Amniotic epithelial cell (primary cell): ENCODE measurements around the gene DGKI.
A peak's percentile ranks its signal among the peaks of the same experiment; 100 is the strongest.

ENCODE experiments used
- DNase-seq: peaks from one replicate; pipeline ENCODE4 v3.0.0-alpha.2; 2010; ENCODE audit warnings: low read depth

Gene DGKI

DNA sequence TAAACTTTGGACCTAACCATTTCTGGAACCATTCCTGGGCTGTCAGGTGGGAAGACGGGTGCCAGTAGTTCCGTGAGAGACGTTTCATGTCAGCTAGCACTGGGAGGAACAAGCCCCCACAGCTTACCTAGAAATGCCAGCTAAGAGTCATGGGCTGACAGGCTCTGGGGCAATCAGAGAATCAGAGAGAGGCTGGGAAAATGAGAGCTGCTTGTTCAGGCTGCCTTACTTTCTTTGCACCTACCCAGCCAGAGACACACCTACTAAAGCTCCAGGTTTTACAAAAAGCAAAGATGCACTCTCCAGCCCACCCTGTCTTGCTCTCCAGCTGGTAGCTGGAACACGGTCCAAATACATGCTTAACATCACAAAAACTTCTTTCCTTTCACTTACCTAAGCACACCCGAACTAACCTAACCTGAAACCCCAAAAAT, 503.9 kb downstream of the DGKI start:
- DNase-seq = no peak

DNA sequence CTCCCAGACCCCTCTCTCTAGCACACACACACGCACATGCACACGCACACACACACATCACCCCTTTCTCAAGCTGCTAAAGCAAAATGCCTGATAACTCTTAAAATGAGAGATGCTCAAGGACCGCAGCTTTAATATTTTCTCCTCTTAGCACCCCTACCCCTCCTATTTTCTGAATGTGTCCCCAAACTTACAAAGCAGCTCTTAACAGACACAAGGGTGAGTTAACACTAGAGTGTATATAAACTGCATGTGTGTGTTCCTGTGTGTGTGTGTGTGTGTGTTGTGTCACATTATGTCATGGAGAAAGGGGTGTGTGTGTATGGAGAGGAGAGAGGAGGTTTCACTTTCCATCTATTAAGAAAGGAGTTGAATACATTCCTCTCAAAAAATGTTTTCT, 504.5 kb downstream of the DGKI start:
- no peak for DNase-seq

DNA sequence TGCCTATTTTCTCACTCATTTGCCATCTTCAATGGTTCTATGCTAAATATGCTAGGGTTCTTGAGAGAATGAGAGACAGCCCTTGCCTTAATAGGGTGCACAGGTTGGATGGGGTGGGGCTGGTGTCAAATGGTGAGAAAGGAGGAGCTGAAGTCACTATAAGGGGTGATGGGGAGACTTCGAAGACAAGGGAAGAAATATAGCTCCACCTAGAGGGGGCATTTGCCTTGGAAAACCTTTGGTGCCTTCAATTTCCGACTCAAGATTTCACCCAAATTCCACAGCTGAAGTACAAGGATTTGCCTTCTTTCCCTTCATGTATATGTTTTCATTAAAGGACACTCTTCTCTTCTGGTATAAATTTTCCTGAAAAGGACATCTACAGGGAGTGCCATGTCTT, 508.9 kb downstream of the DGKI start:
- no peak for DNase-seq

DNA sequence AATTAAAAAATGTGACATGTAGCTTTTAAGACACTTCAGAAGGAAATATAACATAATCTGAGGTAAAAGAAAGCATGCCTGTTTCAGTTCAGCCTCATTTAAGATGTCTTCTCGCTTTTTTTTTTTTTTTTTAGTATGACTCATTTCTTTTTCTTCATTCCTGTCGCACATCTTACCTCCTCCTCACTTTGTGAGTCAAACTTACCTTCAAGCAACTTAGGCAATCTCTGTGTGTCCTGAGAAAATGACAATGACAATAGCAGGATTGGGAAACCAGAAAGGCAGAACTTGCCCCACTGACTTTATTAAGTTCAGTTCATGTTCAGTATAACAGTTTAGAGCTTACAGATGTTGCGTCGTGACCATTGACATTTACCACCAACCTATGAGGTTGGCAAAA, 511.0 kb downstream of the DGKI start:
- peak; percentile 10 for DNase-seq

DNA sequence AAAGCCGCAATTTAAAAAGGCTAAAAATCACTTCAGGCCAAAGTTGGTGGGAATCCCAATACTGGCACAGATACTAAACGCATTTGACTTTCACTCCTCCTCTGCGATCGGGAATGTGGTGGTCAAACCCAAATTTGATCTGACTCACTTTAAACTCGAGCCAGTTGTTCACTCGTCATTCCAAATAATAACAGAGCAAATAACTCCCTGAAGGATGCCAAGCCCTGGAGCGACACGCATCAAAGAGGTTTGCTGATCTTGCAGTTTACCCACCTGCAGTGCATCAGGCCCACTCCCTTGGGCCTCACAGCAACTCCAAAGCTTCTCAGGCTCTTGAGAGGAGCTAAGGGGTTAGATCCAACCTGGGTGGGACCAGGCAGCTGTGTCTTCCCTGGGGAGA, 515.4 kb downstream of the DGKI start:
- DNase-seq = no peak
